WTC11 (cell line): ENCODE results near the gene FGD5. TPM values are rescaled to one million over a fixed set of nuclear protein-coding genes. Genes with fewer than 3 reads are reported as not detected.

Source experiments
- ATAC-seq: fragments of 200-7000 bp; cut with Tn5 transposase; 2 replicates; pipeline ENCODE4 v1.10.0; 2021; ENCODE audit warnings: mild to moderate bottlenecking, moderate library complexity
- CTCF ChIA-PET: fragments of 300-600 bp; sonication (Branson Sonifier 250); formaldehyde crosslinking; loops from one replicate; lab custom pipeline; 2021; ENCODE audit warnings: antibody characterized with exemption; lab: Charles Lee
- POLR2A ChIA-PET: fragments of 350-600 bp; sonication (Branson Sonifier 250); formaldehyde crosslinking; loops from one replicate; lab custom pipeline; 2021; ENCODE audit warnings: antibody characterized with exemption; lab: Charles Lee
- DNase-seq: peaks from one replicate; pipeline ENCODE4 v3.0.0; 2021; ENCODE audit warnings: low spot score
- H3K27ac Mint-ChIP-seq: 2 replicates; pipeline ENCODE4 v1.8.0; 2021; ENCODE audit warnings: mixed read lengths
- H3K27me3 Mint-ChIP-seq: 2 replicates; pipeline ENCODE4 v1.8.0; 2021; ENCODE audit warnings: low read depth, mild to moderate bottlenecking, moderate library complexity, mixed read lengths
- H3K36me3 Mint-ChIP-seq: 2 replicates; pipeline ENCODE4 v1.8.0; 2021; ENCODE audit warnings: mixed read lengths
- H3K4me1 Mint-ChIP-seq: 2 replicates; pipeline ENCODE4 v1.8.0; 2022; ENCODE audit warnings: mixed read lengths
- H3K4me3 Mint-ChIP-seq: 2 replicates; pipeline ENCODE4 v1.8.0; 2021; ENCODE audit warnings: mild to moderate bottlenecking, moderate library complexity, mixed read lengths
- H3K9me3 Mint-ChIP-seq: 2 replicates; pipeline ENCODE4 v1.8.0; 2021; ENCODE audit warnings: mixed read lengths
- ATF3 ChIP-seq: sonication (generic); formaldehyde crosslinking; conservative IDR thresholded peaks from 2 replicates; pipeline ENCODE4 v1.8.1; 2022; ENCODE audit warnings: mild to moderate bottlenecking, missing genetic modification reagents
- ATF6 ChIP-seq: sonication (generic); formaldehyde crosslinking; IDR thresholded peaks from 2 replicates; pipeline ENCODE4 v1.8.1; 2023; ENCODE audit warnings: mild to moderate bottlenecking, missing genetic modification reagents
- CBFB ChIP-seq: sonication (generic); formaldehyde crosslinking; IDR thresholded peaks from 2 replicates; pipeline ENCODE4 v1.8.1; 2022; ENCODE audit warnings: mild to moderate bottlenecking, low read depth, missing genetic modification reagents
- ERG ChIP-seq: fragments of 250-450 bp; sonication (Bioruptor Pico); IDR thresholded peaks from 2 replicates; pipeline ENCODE4 v1.8.0; 2021; ENCODE audit warnings: mild to moderate bottlenecking
- FOXJ3 ChIP-seq: sonication (generic); formaldehyde crosslinking; IDR thresholded peaks from 2 replicates; pipeline ENCODE4 v1.9.0; 2021; ENCODE audit warnings: missing genetic modification reagents, mild to moderate bottlenecking, borderline replicate concordance
- GABPB1 ChIP-seq: sonication (generic); formaldehyde crosslinking; IDR thresholded peaks from 2 replicates; pipeline ENCODE4 v1.8.1; 2023; ENCODE audit warnings: mild to moderate bottlenecking, missing genetic modification reagents
- JAZF1 ChIP-seq: fragments of 250-450 bp; sonication (Bioruptor Pico); IDR thresholded peaks from 2 replicates; pipeline ENCODE4 v1.9.0; 2021; ENCODE audit warnings: moderate library complexity, mild to moderate bottlenecking, inconsistent platforms
- JUN ChIP-seq: sonication (generic); formaldehyde crosslinking; IDR thresholded peaks from 2 replicates; pipeline ENCODE4 v1.8.0; 2023; ENCODE audit warnings: mild to moderate bottlenecking, missing genetic modification reagents
- NR1H2 ChIP-seq: sonication (generic); formaldehyde crosslinking; IDR thresholded peaks from 2 replicates; pipeline ENCODE4 v1.9.0; 2021; ENCODE audit warnings: mild to moderate bottlenecking, moderate library complexity, missing genetic modification reagents
- PRRX2 ChIP-seq: fragments of 250-450 bp; sonication (Bioruptor Pico); IDR thresholded peaks from 2 replicates; pipeline ENCODE4 v1.8.0; 2021; ENCODE audit warnings: mild to moderate bottlenecking
- RORB ChIP-seq: fragments of 250-450 bp; sonication (Bioruptor Pico); IDR thresholded peaks from 2 replicates; pipeline ENCODE4 v1.9.0; 2021; ENCODE audit warnings: mild to moderate bottlenecking
- SOX15 ChIP-seq: fragments of 250-450 bp; sonication (Bioruptor Pico); IDR thresholded peaks from 2 replicates; pipeline ENCODE4 v1.9.0; 2021; ENCODE audit warnings: mild to moderate bottlenecking
- TEAD1 ChIP-seq: sonication (generic); formaldehyde crosslinking; IDR thresholded peaks from 2 replicates; pipeline ENCODE4 v1.8.0; 2022; ENCODE audit warnings: mild to moderate bottlenecking, missing genetic modification reagents
- ZBTB21 ChIP-seq: sonication (generic); formaldehyde crosslinking; IDR thresholded peaks from 2 replicates; pipeline ENCODE4 v1.8.1; 2023; ENCODE audit warnings: mild to moderate bottlenecking, missing genetic modification reagents, borderline replicate concordance
- ZNF121 ChIP-seq: sonication (generic); formaldehyde crosslinking; IDR thresholded peaks from 2 replicates; pipeline ENCODE4 v1.8.0; 2023; ENCODE audit warnings: missing genetic modification reagents
- ZNF512 ChIP-seq: sonication (generic); formaldehyde crosslinking; IDR thresholded peaks from 2 replicates; pipeline ENCODE4 v1.8.1; 2022; ENCODE audit warnings: missing genetic modification reagents, borderline replicate concordance
- ZNF532 ChIP-seq: fragments of 250-450 bp; sonication (Bioruptor Pico); IDR thresholded peaks from 2 replicates; pipeline ENCODE4 v1.9.0; 2021; ENCODE audit warnings: mild to moderate bottlenecking, borderline replicate concordance
- total RNA-seq: library from RNA; stranded (reverse); gene quantifications from 3 replicates; pipeline ENCODE4 v1.2.3, GENCODE V29; 2021
- TF ChIP-seq, protein P1 (sequence below): sonication (generic); formaldehyde crosslinking; IDR thresholded peaks from 2 replicates; pipeline ENCODE4 v1.8.0; 2022; ENCODE audit warnings: missing genetic modification reagents
- TF ChIP-seq, protein P2 (sequence below): sonication (generic); formaldehyde crosslinking; IDR thresholded peaks from 2 replicates; pipeline ENCODE4 v1.8.0; 2023; ENCODE audit warnings: missing genetic modification reagents, mild to moderate bottlenecking, borderline replicate concordance

FGD5 gene
- total RNA-seq, 1 experiment from 2014 or later: 18.3 TPM

GRCh38 chr3:14957153-14957552, 138.4 kb downstream of the FGD5 start (continued):
- TF ChIP-seq ZNF532 (CRISPR knock-in tag) (no peak), SOX15 (no peak)

GRCh38 chr3:14957925-14958324, 139.2 kb downstream of the FGD5 start:
- Mint-ChIP-seq H3K9me3 (no peaks in the 10 kb centered on the region), H3K27ac (peak overlapping the region; percentile 0), H3K36me3 (peaks cover 3% of the 10 kb centered on the region; the same call in 1 of the 2 replicates), H3K27me3 (no peaks in the 10 kb centered on the region), H3K4me3 (no peak overlapping the region), H3K4me1 (peaks cover 33% of the 10 kb centered on the region)
- TF ChIP-seq GABPB1 (CRISPR knock-in tag) (no peak), ZNF512 (no peak), CBFB (no peak), ATF3 (CRISPR knock-in tag) (no peak), JUN (CRISPR knock-in tag) (no peak), ATF6 (CRISPR knock-in tag) (no peak), FOXJ3 (no peak), ZBTB21 (no peak), RORB (no peak), ZNF121 (CRISPR knock-in tag) (no peak), JAZF1 (no peak), NR1H2 (no peak), PRRX2 (CRISPR knock-in tag) (no peak), ERG (CRISPR knock-in tag) (no peak), TEAD1 (no peak)
- TF ChIP-seq, protein P1, sequence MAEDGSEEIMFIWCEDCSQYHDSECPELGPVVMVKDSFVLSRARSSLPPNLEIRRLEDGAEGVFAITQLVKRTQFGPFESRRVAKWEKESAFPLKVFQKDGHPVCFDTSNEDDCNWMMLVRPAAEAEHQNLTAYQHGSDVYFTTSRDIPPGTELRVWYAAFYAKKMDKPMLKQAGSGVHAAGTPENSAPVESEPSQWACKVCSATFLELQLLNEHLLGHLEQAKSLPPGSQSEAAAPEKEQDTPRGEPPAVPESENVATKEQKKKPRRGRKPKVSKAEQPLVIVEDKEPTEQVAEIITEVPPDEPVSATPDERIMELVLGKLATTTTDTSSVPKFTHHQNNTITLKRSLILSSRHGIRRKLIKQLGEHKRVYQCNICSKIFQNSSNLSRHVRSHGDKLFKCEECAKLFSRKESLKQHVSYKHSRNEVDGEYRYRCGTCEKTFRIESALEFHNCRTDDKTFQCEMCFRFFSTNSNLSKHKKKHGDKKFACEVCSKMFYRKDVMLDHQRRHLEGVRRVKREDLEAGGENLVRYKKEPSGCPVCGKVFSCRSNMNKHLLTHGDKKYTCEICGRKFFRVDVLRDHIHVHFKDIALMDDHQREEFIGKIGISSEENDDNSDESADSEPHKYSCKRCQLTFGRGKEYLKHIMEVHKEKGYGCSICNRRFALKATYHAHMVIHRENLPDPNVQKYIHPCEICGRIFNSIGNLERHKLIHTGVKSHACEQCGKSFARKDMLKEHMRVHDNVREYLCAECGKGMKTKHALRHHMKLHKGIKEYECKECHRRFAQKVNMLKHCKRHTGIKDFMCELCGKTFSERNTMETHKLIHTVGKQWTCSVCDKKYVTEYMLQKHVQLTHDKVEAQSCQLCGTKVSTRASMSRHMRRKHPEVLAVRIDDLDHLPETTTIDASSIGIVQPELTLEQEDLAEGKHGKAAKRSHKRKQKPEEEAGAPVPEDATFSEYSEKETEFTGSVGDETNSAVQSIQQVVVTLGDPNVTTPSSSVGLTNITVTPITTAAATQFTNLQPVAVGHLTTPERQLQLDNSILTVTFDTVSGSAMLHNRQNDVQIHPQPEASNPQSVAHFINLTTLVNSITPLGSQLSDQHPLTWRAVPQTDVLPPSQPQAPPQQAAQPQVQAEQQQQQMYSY (CRISPR knock-in tag): no peak
- TF ChIP-seq, protein P2, sequence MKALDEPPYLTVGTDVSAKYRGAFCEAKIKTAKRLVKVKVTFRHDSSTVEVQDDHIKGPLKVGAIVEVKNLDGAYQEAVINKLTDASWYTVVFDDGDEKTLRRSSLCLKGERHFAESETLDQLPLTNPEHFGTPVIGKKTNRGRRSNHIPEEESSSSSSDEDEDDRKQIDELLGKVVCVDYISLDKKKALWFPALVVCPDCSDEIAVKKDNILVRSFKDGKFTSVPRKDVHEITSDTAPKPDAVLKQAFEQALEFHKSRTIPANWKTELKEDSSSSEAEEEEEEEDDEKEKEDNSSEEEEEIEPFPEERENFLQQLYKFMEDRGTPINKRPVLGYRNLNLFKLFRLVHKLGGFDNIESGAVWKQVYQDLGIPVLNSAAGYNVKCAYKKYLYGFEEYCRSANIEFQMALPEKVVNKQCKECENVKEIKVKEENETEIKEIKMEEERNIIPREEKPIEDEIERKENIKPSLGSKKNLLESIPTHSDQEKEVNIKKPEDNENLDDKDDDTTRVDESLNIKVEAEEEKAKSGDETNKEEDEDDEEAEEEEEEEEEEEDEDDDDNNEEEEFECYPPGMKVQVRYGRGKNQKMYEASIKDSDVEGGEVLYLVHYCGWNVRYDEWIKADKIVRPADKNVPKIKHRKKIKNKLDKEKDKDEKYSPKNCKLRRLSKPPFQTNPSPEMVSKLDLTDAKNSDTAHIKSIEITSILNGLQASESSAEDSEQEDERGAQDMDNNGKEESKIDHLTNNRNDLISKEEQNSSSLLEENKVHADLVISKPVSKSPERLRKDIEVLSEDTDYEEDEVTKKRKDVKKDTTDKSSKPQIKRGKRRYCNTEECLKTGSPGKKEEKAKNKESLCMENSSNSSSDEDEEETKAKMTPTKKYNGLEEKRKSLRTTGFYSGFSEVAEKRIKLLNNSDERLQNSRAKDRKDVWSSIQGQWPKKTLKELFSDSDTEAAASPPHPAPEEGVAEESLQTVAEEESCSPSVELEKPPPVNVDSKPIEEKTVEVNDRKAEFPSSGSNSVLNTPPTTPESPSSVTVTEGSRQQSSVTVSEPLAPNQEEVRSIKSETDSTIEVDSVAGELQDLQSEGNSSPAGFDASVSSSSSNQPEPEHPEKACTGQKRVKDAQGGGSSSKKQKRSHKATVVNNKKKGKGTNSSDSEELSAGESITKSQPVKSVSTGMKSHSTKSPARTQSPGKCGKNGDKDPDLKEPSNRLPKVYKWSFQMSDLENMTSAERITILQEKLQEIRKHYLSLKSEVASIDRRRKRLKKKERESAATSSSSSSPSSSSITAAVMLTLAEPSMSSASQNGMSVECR (CRISPR knock-in tag): no peak
- ATAC-seq: no peak
- DNase-seq: no peak
- POLR2A ChIA-PET: interaction anchor here (1.4 kb wide), 1 partner anchor 9 kb away, joined by 9 read pairs; no protein-coding TSS in a partner anchor
- CTCF ChIA-PET: no interaction called here
